Measurements from ENCODE around the gene ASTL.

Gene ASTL

GRCh38 chr2:96115631-96116423 is 22.5 kb downstream of the ASTL start:
- H3K4me3 ChIP-seq (ENCODE audit: low read depth, low read length), result peak overlapping the region; percentile 37
- DNase-seq (ENCODE audit: low read depth), result no peak
- no peak for TF ChIP-seq CTCF (IDR thresholded peaks at IDR 0.05; ENCODE audit: control insufficient read depth, extremely low read depth, insufficient read depth)

GRCh38 chr2:96114903-96115581 is 23.3 kb downstream of the ASTL start:
- no peak for DNase-seq (ENCODE audit: low read depth)
- no peak overlapping the region for H3K4me3 ChIP-seq (ENCODE audit: low read depth, low read length)
- TF ChIP-seq CTCF (IDR thresholded peaks at IDR 0.05; ENCODE audit: control insufficient read depth, extremely low read depth, insufficient read depth), result no peak

GRCh38 chr2:96114546-96114902 is 23.8 kb downstream of the ASTL start:
- DNase-seq (ENCODE audit: low read depth), result no peak
- no peak overlapping the region for H3K4me3 ChIP-seq (ENCODE audit: low read depth, low read length)
- TF ChIP-seq CTCF (IDR thresholded peaks at IDR 0.05; ENCODE audit: control insufficient read depth, extremely low read depth, insufficient read depth), result no peak

GRCh38 chr2:96113951-96114350 is 24.4 kb downstream of the ASTL start:
- no peak for TF ChIP-seq CTCF (IDR thresholded peaks at IDR 0.05; ENCODE audit: control insufficient read depth, extremely low read depth, insufficient read depth)
- H3K4me3 ChIP-seq (ENCODE audit: low read depth, low read length), result no peak overlapping the region
- DNase-seq (ENCODE audit: low read depth), result no peak

GRCh38 chr2:96113367-96113677 is 25.0 kb downstream of the ASTL start:
- no peak overlapping the region for H3K4me3 ChIP-seq (ENCODE audit: low read depth, low read length)
- DNase-seq (ENCODE audit: low read depth), result no peak
- no peak for TF ChIP-seq CTCF (IDR thresholded peaks at IDR 0.05; ENCODE audit: control insufficient read depth, extremely low read depth, insufficient read depth)

- no peak for DNase-seq (ENCODE audit: low read depth)
- no peak for TF ChIP-seq CTCF (IDR thresholded peaks at IDR 0.05; ENCODE audit: control insufficient read depth, extremely low read depth, insufficient read depth)
- no peak overlapping the region for H3K4me3 ChIP-seq (ENCODE audit: low read depth, low read length)
Observed at GRCh38 chr2:96112501-96113366, 25.6 kb downstream of the ASTL start.

All from LNCaP clone FGC (cell line).